ENCODE measurements around the gene TGFBR3L. TPM values are rescaled to one million over a fixed set of nuclear protein-coding genes. Genes with fewer than 3 reads are reported as not detected.

Gene TGFBR3L
- total RNA-seq, 2 donors from 2014 or later = 22.1 to 26.7 TPM

GRCh38 chr19:7899751-7900378 is 14.8 kb upstream of the TGFBR3L start:
- Histone ChIP-seq H3K4me1 (peaks cover 0 to 15% of the 10 kb centered on the region in 2 donors), H3K27me3 (no peaks in the 10 kb centered on the region), H3K4me3 (no peak overlapping the region), H3K27ac (no peak overlapping the region), H3K9me3 (no peaks in the 10 kb centered on the region), H3K36me3 (no peaks in the 10 kb centered on the region)
- DNase-seq (ENCODE audit: low spot score) = no peak
- TF ChIP-seq CTCF (IDR thresholded peaks at IDR 0.05) = no peak

GRCh38 chr19:7900401-7900870 is 14.2 kb upstream of the TGFBR3L start:
- no peak overlapping the region for H3K27ac ChIP-seq
- no peak overlapping the region for H3K4me3 ChIP-seq

GRCh38 chr19:7900931-7901330 is 13.7 kb upstream of the TGFBR3L start:
- no peak for DNase-seq (ENCODE audit: low spot score)
- Histone ChIP-seq H3K27ac (no peak overlapping the region), H3K27me3 (no peaks in the 10 kb centered on the region), H3K4me3 (no peak overlapping the region), H3K4me1 (peaks cover 0 to 26% of the 10 kb centered on the region in 2 donors), H3K9me3 (no peaks in the 10 kb centered on the region), H3K36me3 (peaks cover 7% of the 10 kb centered on the region)
- no peak for TF ChIP-seq CTCF (IDR thresholded peaks at IDR 0.05)

More at GRCh38 chr19:7900401-7900870, 14.2 kb upstream of the TGFBR3L start:
- Histone ChIP-seq H3K27me3 (no peaks in the 10 kb centered on the region), H3K4me1 (peaks cover 0 to 21% of the 10 kb centered on the region in 2 donors), H3K36me3 (peaks cover 2% of the 10 kb centered on the region), H3K9me3 (no peaks in the 10 kb centered on the region)
- TF ChIP-seq CTCF (IDR thresholded peaks at IDR 0.05) = no peak
- DNase-seq (ENCODE audit: low spot score) = no peak

- Histone ChIP-seq H3K27me3 (no peaks in the 10 kb centered on the region), H3K4me1 (peaks cover 0 to 30% of the 10 kb centered on the region in 2 donors), H3K27ac (no peak overlapping the region), H3K9me3 (no peaks in the 10 kb centered on the region), H3K36me3 (peaks cover 11% of the 10 kb centered on the region), H3K4me3 (no peak overlapping the region)
- no peak for DNase-seq (ENCODE audit: low spot score)
- no peak for TF ChIP-seq CTCF (IDR thresholded peaks at IDR 0.05)
These were observed 13.3 kb upstream of the TGFBR3L start for GRCh38 chr19:7901337-7901736.

GRCh38 chr19:7902796-7903243 is 11.8 kb upstream of the TGFBR3L start:
- H3K27ac ChIP-seq = peak overlapping the region; percentile 77 to 85
- no peaks in the 10 kb centered on the region for H3K27me3 ChIP-seq
- peaks cover 17% of the 10 kb centered on the region for H3K36me3 ChIP-seq
- no peak for DNase-seq (ENCODE audit: low spot score)
- H3K9me3 ChIP-seq = no peaks in the 10 kb centered on the region
- peak overlapping the region; percentile 40 to 90 for H3K4me3 ChIP-seq
- no peak for TF ChIP-seq CTCF (IDR thresholded peaks at IDR 0.05)
- peaks cover 0 to 42% of the 10 kb centered on the region in 2 donors for H3K4me1 ChIP-seq

Data from right atrium auricular region (tissue), 2 donors.